Measurements from ENCODE around the gene NR6A1. TPM values are rescaled to one million over a fixed set of nuclear protein-coding genes. Genes with fewer than 3 reads are reported as not detected.

The NR6A1 gene
- total and polyA plus RNA-seq, 2 of the 13 experiments (the other 11 are each of a cell fraction or from before 2014, with no cell fraction given) = 28.1 to 31.5 TPM

GRCh38 chr9:124808246-124808956, 37.3 kb upstream of the NR6A1 start (continued):
- TF ChIP-seq ZNF691 (CRISPR knock-in tag; IDR thresholded peaks at IDR 0.05; ENCODE audit: borderline replicate concordance, low read depth) (no peak), ZNF878 (CRISPR knock-in tag; IDR thresholded peaks at IDR 0.05) (no peak), ZNF646 (CRISPR knock-in tag; IDR thresholded peaks at IDR 0.05) (no peak), TCF7 (IDR thresholded peaks at IDR 0.05; ENCODE audit: low read depth) (no peak), ZNF30 (CRISPR knock-in tag; IDR thresholded peaks at IDR 0.05) (no peak)
